ENCODE measurements around the gene MGST2.

DNA sequence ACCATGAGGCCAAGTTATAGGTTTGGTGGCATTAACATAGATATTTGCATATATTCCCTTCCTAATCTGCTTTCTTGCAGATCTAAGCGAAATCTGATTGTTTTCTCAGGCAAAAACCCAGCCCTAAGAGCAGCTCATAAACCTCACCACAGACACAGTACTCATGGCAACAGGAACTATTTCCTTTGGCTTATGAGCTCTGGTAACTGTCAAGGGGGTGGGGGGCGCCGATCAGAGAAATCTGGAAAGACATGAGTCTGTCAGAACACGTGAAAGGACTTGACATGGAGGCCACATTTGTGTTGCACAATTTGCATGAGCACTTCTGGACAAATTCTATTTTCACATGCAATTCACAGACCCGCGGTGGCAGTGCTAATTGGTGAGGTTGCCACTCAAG, 83.7 kb downstream of the MGST2 start:
- TF ChIP-seq TOX (CRISPR knock-in tag; IDR thresholded peaks at IDR 0.05; ENCODE audit: borderline replicate concordance) (no peak), ESRRG (CRISPR knock-in tag; IDR thresholded peaks at IDR 0.05) (no peak), ZNF70 (CRISPR knock-in tag; IDR thresholded peaks at IDR 0.05) (no peak), OSR1 (CRISPR knock-in tag; IDR thresholded peaks at IDR 0.05) (no peak), ISL1 (CRISPR knock-in tag; IDR thresholded peaks at IDR 0.05) (no peak), ZC3H10 (CRISPR knock-in tag; IDR thresholded peaks at IDR 0.05) (no peak), ARNTL (CRISPR knock-in tag; IDR thresholded peaks at IDR 0.05; ENCODE audit: borderline replicate concordance, low read depth) (no peak), ZFP30 (CRISPR knock-in tag; IDR thresholded peaks at IDR 0.05) (no peak), RARB (CRISPR knock-in tag; IDR thresholded peaks at IDR 0.05) (no peak), GLIS3 (CRISPR knock-in tag; IDR thresholded peaks at IDR 0.05) (no peak), CSDC2 (CRISPR knock-in tag; IDR thresholded peaks at IDR 0.05) (no peak)
- TF ChIP-seq, protein P1, sequence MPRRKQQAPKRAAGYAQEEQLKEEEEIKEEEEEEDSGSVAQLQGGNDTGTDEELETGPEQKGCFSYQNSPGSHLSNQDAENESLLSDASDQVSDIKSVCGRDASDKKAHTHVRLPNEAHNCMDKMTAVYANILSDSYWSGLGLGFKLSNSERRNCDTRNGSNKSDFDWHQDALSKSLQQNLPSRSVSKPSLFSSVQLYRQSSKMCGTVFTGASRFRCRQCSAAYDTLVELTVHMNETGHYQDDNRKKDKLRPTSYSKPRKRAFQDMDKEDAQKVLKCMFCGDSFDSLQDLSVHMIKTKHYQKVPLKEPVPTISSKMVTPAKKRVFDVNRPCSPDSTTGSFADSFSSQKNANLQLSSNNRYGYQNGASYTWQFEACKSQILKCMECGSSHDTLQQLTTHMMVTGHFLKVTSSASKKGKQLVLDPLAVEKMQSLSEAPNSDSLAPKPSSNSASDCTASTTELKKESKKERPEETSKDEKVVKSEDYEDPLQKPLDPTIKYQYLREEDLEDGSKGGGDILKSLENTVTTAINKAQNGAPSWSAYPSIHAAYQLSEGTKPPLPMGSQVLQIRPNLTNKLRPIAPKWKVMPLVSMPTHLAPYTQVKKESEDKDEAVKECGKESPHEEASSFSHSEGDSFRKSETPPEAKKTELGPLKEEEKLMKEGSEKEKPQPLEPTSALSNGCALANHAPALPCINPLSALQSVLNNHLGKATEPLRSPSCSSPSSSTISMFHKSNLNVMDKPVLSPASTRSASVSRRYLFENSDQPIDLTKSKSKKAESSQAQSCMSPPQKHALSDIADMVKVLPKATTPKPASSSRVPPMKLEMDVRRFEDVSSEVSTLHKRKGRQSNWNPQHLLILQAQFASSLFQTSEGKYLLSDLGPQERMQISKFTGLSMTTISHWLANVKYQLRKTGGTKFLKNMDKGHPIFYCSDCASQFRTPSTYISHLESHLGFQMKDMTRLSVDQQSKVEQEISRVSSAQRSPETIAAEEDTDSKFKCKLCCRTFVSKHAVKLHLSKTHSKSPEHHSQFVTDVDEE (CRISPR knock-in tag; IDR thresholded peaks at IDR 0.05) = no peak
- TF ChIP-seq, protein P2, sequence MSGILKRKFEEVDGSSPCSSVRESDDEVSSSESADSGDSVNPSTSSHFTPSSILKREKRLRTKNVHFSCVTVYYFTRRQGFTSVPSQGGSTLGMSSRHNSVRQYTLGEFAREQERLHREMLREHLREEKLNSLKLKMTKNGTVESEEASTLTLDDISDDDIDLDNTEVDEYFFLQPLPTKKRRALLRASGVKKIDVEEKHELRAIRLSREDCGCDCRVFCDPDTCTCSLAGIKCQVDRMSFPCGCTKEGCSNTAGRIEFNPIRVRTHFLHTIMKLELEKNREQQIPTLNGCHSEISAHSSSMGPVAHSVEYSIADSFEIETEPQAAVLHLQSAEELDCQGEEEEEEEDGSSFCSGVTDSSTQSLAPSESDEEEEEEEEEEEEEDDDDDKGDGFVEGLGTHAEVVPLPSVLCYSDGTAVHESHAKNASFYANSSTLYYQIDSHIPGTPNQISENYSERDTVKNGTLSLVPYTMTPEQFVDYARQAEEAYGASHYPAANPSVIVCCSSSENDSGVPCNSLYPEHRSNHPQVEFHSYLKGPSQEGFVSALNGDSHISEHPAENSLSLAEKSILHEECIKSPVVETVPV (CRISPR knock-in tag; IDR thresholded peaks at IDR 0.05) = no peak
- TF ChIP-seq, protein P3, sequence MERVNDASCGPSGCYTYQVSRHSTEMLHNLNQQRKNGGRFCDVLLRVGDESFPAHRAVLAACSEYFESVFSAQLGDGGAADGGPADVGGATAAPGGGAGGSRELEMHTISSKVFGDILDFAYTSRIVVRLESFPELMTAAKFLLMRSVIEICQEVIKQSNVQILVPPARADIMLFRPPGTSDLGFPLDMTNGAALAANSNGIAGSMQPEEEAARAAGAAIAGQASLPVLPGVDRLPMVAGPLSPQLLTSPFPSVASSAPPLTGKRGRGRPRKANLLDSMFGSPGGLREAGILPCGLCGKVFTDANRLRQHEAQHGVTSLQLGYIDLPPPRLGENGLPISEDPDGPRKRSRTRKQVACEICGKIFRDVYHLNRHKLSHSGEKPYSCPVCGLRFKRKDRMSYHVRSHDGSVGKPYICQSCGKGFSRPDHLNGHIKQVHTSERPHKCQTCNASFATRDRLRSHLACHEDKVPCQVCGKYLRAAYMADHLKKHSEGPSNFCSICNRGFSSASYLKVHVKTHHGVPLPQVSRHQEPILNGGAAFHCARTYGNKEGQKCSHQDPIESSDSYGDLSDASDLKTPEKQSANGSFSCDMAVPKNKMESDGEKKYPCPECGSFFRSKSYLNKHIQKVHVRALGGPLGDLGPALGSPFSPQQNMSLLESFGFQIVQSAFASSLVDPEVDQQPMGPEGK (CRISPR knock-in tag; IDR thresholded peaks at IDR 0.05; ENCODE audit: borderline replicate concordance) = no peak

All from SK-N-SH treated with all-trans-retinoic acid at 6 μM for 48 hours (cell line).